ENCODE measurements around the gene CDH12.
A peak's percentile ranks its signal among the peaks of the same experiment; 100 is the strongest.

Gene CDH12

DNA sequence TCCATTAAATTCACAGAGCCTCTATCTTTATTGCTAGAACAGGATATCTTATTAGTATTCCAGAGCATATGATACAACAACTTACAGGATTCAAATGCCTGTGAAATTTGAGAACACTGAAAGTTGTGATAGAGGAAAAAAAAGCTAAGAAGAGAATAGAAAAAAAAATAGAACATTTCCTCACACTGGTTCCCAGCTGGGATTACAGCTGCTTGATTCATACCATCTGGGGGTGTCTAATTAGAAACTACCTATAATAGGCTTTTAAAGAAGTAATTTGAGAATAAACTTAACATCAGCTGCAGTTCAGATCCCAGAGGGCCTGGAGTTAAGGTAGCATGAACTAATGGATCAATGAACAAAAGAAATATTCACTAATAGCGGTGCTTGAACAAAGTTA, 922.0 kb downstream of the CDH12 start:
- H3K27ac ChIP-seq, result no peak overlapping the region
- DNase-seq, result no peak
- TF ChIP-seq CTCF (IDR thresholded peaks at IDR 0.05; ENCODE audit: low read depth, low read length, missing control alignments), result no peak
- in situ Hi-C loops (cut with HindIII; ENCODE audit: low pct_ligation_motif_present, low sequenced_read_pairs), result no loop called here
- no peaks in the 10 kb centered on the region for H3K27me3 ChIP-seq (replicated peaks)
- no peak overlapping the region for H3K4me3 ChIP-seq (ENCODE audit: low read depth, low read length)
- H3K36me3 ChIP-seq (replicated peaks), result no peaks in the 10 kb centered on the region

DNA sequence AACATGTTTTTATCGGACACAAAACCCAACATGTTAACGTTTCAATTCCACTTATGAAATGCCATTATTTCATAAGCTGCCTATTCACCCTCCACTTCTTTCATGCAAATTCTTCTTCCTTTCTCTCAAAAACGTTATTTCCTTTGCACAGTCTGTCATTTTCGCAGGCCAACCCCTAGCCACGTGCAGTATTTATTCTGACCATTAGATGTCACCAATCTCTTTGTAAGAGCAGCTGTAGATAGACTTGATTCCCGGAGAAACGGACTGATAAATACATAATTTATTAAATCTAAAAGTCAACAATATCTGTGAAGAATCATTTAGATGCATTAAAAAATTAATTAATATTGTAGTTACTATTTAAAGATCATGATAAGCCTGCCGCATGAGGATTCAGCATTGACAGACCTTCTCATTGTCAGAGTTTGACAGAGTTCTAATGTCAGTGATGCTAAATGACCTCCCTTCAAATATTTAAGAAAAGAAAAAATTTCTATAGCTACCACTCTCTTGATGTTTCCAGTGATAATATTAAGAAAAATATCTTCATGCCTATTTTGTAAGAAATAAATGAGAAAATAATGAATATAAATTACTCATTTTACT, 933.6 kb downstream of the CDH12 start:
- no peak overlapping the region for H3K27ac ChIP-seq
- no peaks in the 10 kb centered on the region for H3K27me3 ChIP-seq (replicated peaks)
- TF ChIP-seq CTCF (IDR thresholded peaks at IDR 0.05; ENCODE audit: low read depth, low read length, missing control alignments), result peak; percentile 64
- H3K36me3 ChIP-seq (replicated peaks), result no peaks in the 10 kb centered on the region
- in situ Hi-C loops (cut with HindIII; ENCODE audit: low pct_ligation_motif_present, low sequenced_read_pairs), result no loop called here
- H3K4me3 ChIP-seq (ENCODE audit: low read depth, low read length), result no peak overlapping the region
- DNase-seq, result peak; percentile 33

DNA sequence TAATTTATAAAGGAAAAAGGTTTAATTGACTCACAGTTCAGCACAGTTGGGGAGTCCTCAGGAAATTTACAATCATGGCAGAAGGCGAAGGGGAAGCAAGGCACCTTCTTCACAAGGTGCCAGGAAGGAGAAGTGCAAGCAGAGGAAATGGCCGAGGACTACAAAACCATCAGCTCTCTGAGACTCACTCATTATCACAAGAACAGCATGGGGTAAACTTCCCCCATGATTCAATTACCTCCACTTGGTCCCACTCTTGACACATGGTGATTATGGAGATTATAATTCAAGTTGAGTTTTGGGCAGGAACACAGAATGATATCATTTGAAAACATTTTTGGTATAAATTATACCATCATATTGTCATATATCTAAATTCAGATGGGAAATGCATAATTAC, 934.7 kb downstream of the CDH12 start:
- no peaks in the 10 kb centered on the region for H3K36me3 ChIP-seq (replicated peaks)
- no peak for TF ChIP-seq CTCF (IDR thresholded peaks at IDR 0.05; ENCODE audit: low read depth, low read length, missing control alignments)
- no peak overlapping the region for H3K4me3 ChIP-seq (ENCODE audit: low read depth, low read length)
- no peak overlapping the region for H3K27ac ChIP-seq
- DNase-seq, result no peak
- in situ Hi-C loops (cut with HindIII; ENCODE audit: low pct_ligation_motif_present, low sequenced_read_pairs), result no loop called here
- no peaks in the 10 kb centered on the region for H3K27me3 ChIP-seq (replicated peaks)

GRCh38 chr5:21910731-21911130, 942.4 kb downstream of the CDH12 start:
- in situ Hi-C loops (cut with HindIII; ENCODE audit: low pct_ligation_motif_present, low sequenced_read_pairs), result no loop called here
- Histone ChIP-seq H3K36me3 (replicated peaks) (no peaks in the 10 kb centered on the region), H3K27me3 (replicated peaks) (no peaks in the 10 kb centered on the region), H3K4me3 (ENCODE audit: low read depth, low read length) (no peak overlapping the region), H3K27ac (no peak overlapping the region)
- TF ChIP-seq CTCF (IDR thresholded peaks at IDR 0.05; ENCODE audit: low read depth, low read length, missing control alignments), result no peak
- no peak for DNase-seq

DNA sequence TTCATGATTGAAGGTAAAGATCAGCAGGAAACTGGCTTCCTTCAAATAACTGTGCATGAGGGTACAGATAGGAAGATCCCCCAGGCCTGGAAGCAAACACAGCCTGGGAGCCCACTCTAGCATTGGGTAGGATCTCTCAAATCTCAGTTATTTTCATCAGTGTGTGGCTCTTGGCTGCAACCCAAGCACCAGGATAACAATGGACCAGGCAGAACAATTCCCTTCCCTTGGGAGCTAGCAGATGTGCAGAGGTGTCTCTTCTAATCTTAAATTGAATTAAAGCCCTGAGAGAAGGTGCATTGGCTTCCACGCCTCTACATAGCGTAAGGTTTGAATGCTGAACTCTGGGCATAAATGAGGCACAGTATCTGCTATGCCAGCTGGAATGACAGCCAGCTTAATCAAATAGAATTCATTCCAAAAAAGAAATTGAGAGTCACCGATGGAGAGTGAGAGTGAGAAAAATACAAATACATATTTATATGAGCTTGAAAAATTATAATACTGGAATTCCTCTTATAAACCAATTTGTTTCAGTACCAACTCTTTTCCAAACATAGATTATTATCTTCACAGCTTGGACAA, 957.3 kb downstream of the CDH12 start:
- TF ChIP-seq CTCF (IDR thresholded peaks at IDR 0.05; ENCODE audit: low read depth, low read length, missing control alignments), result no peak
- H3K27me3 ChIP-seq (replicated peaks), result no peaks in the 10 kb centered on the region
- H3K4me3 ChIP-seq (ENCODE audit: low read depth, low read length), result no peak overlapping the region
- H3K27ac ChIP-seq, result no peak overlapping the region
- H3K36me3 ChIP-seq (replicated peaks), result no peaks in the 10 kb centered on the region
- in situ Hi-C loops (cut with HindIII; ENCODE audit: low pct_ligation_motif_present, low sequenced_read_pairs), result no loop called here
- no peak for DNase-seq

DNA sequence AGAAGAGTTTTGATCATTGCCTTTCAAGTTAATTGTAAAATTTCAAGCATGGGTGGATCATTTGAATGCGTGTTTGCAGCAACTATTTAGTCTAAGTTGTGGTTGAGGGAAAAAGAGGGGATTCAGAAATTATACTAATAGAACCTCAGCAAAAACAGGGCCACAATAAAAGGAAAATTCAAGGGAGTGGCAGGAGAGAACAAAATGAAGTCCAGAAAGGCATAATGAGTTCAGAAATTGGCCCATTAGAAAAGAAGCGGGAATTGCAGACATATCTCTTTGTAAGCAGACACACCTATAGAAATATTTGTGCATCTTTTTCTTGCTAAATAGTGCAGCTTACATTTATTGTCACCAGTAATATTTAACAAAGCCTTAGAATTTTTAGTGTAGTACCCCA, 960.0 kb downstream of the CDH12 start:
- H3K27ac ChIP-seq, result no peak overlapping the region
- no peak overlapping the region for H3K4me3 ChIP-seq (ENCODE audit: low read depth, low read length)
- H3K36me3 ChIP-seq (replicated peaks), result no peaks in the 10 kb centered on the region
- in situ Hi-C loops (cut with HindIII; ENCODE audit: low pct_ligation_motif_present, low sequenced_read_pairs), result no loop called here
- H3K27me3 ChIP-seq (replicated peaks), result no peaks in the 10 kb centered on the region
- no peak for DNase-seq
- TF ChIP-seq CTCF (IDR thresholded peaks at IDR 0.05; ENCODE audit: low read depth, low read length, missing control alignments), result no peak

Measured in brain microvascular endothelial cell (primary cell).